Measurements from ENCODE around the gene ZFHX2.
"Not testable (repeated sequence)": the region's sequence is repeated elsewhere in the genome, so short reads cannot be mapped to it uniquely, and the experiment has no call there.

The ZFHX2 gene

DNA sequence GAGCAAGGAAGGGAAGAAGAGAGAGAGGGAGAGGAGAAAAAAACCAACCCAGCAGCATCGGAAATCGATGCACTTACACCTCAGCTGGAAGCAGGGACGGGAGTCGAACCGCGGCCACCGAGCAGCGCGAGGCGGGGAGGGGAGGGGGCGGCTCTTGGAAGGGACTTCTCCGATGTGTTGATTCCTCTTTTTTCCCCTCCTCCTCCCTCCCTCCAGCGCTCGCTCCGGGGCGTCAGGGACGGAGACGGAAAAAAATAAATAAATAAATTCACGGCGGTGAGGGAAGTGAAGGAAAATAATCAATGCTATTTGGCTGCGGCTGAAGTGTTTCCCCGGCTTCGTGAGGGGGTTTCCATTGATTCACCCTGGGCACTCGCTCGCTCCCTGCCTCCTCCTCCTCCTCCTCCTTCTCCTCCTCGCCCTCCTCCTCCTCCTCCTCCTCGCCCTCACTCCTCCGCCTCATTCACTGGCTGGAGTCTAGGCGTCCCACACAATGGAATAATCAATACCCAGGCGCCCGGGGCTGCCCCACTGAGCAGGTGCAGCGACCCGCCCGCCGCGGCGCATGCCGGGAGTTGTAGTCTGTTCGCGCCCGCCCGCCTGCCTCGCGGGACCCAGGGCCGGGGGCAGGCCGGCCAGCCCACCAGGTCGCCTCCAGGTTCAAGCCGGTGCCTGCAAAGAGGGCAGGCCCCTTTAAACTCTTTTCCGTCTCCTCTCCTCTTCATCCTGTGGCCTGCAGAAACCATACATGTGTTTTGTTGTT is at the start of gene ZFHX2:
Gene ZFHX2, minus strand, starts transcription at position 500 of the 763 bp plus-strand sequence. CDS start 16,440 bp downstream, outside the sequence.
- peak; percentile 79 for DNase-seq

DNA sequence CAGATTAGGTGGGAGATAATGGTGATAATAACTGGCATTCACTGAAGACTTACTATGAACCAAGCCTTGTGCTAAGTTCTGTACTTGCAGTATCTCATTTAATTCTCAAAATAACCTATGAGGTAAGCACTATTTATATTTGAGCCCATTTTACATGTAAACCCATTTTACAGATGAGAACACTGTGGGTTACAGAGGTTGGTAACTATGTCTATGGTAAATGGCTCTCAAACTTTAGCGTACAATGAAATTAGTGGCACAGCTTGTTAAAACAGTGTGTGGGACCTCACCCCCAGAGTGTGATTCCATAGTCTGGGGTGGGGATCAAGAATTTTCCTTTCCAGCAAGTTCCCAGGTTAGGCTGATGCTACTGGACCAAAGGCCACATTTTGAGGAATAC is 49.2 kb upstream of the ZFHX2 start:
- no peak for DNase-seq

DNA sequence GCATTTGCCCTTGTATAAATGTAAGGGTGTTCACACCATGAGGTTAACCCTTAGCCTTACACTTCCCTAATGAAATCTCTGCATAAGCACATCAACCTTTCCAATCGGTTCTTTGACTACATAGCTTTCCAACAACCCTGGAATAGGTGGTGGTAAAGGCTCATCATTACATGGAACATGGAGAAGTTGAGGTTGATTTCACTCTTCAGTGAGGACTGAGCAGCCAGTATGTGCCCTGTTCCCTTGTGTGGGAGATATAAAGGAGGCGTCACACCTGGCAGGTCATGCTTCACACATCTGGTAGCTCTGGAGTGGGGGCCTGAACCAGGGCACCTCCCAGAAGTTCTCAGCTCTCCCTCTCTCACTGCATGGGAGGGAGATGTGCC is 48.8 kb upstream of the ZFHX2 start:
- no peak for DNase-seq

DNA sequence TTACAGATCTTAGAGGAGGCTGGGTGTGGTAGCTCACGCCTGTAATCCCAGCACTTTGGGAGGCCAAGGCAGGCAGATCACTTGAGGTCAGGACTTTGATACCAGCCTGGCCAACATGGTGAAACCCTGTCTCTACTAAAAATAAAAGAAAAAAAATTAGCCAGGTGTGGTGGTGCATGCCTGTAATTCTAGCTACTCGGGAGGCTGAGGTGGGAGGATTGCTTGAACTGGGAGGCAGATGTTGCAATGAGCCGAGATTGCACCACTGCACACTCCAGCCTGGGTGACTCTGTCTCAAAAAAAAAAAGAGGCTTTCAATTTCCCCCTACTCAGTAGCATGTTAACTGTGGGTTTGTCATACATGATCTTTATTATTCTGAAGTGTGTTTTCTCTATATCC is 42.6 kb upstream of the ZFHX2 start:
- not testable (repeated sequence) for DNase-seq

DNA sequence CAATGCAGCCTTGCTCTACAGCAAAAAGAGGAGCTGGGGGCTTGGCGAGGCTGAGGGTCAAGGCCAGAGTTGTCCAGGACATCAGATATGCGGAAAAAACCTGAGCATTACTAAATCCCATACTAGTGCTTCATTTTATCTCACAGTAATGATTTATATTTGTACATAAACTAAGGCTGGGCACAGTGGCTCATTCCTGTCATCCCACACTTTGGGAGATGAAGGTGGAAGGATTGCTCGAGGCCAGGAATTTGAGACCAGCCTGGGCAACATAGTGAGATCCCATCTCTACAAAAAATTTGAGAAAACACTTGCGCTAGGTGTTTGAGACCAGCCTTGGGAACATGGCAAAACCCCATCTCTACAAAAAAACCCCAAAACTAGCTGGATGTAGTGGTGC is 38.6 kb upstream of the ZFHX2 start:
- DNase-seq, result no peak

DNA sequence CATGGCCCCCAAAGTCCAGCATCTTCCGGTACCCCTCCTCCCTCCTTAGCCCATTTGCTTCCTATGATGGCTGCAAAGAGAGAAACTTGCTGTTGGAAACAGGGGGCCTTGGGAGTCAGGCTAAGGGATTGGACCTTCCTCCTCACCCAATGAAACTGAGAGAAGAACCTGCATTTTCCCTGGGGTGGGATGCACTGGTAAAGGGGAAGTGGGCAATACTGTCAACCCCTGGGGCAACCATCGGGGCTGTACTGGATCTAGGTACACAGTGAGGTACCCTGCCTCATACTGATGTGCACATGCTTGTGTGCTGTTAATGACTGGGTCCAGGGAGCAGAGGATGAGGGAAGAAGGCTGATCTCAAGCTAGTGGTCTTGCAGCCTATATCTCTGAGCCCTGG is 38.0 kb upstream of the ZFHX2 start:
- DNase-seq, result no peak

DNA sequence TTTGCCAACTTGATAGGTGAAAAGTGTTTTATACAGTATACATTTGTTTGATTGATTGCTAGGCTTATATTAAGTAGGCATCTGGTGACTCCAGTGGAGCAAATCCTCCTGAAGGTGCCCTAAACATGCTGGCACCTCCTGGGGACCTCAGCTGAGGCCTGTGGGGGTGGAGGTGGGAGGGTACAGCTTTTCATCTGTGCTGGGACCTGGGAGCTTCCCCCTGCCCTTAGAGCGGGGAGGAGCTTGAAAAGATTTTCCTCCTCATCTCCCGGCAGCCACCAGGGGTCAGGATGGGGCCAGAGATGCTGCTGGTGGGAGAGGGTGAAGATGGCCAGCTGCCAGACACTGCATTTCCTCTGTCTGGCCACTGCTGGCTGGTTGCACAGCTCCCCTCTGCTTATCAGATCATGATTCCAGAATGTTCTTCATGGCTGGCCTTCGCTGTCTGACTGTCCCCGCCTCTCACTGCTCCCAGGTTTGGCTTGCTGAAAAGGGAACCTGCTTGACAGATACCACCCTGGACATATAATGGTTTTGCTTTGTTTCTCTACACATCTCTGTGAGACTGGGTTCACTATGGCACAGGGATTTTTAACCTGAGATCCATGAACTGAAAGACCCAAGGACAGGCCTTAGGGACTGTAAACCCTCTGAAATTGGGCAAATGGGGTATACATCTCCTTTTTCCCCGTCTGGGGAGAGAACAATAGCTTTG is 37.5 kb upstream of the ZFHX2 start:
- peak; percentile 84 for DNase-seq

DNA sequence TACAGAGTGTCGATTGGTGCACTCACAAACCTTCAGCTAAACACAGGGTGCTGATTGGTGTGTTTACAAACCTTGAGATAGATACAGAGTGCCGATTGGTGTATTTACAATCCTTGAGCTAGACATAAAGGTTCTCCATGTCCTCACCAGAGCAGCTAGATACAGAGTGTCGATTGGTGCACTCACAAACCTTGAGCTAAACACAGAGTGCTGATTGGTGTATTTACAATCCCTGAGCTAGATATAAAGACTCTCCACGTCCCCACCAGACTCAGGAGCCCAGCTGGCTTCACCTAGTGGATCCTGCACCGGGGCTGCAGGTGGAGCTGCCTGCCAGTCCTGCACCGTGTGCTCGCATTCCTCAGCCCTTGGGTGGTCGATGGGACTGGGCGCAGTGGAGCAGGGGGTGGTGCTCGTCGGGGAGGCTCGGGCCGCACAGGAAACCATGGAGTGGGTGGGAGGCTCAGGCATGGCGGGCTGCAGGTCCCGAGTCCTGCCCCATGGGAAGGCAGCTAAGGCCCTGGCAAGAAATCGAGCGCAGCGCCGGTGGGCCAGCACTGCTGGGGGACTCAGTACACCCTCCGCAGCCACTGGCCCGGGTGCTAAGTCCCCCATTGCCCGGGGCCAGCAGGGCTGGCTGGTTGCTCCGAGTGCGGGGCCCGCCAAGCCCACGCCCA is 33.1 kb upstream of the ZFHX2 start:
- DNase-seq, result not testable (repeated sequence)

DNA sequence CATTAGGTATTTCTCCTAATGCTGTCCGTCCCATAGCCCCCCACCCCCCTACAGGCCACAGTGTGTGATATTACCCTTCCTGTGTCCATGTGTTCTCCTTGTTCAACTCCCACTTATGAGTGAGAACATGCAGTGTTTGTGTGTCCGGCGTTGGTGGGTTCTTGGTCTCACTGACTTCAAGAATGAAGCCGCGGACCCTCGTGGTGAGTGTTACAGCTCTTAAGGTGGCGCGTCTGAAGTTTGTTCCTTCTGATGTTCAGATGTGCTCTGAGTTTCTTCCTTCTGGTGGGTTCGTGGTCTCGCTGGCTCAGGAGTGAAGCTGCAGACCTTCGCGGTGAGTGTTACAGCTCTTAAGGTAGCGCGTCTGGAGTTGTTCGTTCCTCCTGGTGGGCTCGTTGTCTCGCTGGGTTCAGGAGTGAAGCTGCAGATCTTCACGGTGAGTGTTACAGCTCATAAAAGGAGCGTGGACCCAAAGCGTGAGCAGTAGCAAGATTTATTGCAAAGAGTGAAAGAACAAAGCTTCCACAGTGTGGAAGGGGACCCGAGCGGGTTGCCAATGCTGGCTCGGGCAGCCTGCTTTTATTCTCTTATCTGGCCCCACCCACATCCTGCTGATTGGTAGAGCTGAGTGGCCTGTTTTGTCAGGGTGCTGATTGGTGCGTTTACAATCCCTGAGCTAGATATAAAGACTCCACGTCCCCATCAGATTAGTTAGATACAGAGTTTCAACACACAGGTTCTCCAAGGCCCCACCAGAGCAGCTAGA is 32.4 kb upstream of the ZFHX2 start:
- DNase-seq, result not testable (repeated sequence)

DNA sequence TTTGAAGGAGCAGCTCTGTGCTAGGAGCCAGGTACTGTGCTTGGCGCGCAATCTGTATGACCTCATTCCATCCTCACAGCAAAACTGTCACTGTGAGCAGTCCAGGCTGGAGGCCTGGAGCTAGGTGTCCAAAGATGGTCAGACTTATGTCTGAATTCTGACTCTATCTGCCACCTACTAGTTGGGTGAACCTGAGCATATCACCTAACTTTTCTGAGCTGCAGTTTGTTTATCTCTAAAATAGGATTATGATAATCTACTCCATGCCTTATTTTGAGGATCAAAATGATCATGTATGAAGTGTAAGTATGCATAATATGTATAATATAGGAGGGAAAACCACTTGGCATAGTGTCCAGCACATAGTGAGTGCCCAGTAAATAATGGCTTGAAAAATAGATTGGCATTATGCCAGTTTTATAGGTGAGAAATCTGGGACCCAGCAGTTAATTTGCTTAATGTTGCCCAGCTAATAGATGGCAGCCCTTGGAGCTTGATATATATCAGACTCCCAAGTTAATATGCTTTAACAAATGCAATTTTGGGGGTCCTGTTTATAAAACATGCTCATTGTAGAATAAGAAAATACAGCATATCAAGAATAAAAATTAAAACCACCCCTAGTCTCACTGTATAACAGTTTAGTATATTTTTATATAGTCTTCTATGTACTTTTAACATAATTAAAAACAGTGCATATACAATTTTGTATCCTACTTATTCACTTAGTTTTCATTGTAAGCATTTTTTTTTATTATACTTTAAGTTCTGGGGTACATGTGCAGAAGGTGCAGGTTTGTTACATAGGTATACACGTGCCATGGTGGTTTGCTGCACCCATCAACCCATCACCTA is 31.6 kb upstream of the ZFHX2 start:
- DNase-seq, result no peak

DNA sequence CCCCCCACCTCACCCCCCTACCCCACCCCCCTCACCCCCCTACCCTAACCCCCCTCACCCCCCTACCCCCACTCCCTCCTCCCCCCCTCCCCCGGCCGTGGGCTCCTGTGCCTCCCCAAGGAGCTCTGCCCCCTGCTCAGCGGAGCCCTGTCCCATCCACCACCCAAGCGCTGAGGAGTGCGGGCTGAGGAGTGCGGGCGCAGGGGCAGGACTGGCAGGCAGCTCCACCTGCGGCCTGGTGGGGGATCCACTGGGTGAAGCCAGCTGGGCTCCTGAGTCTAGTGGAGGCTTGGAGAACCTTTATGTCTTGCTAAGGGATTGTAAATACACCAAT is 29.4 kb upstream of the ZFHX2 start:
- no peak for DNase-seq

DNA sequence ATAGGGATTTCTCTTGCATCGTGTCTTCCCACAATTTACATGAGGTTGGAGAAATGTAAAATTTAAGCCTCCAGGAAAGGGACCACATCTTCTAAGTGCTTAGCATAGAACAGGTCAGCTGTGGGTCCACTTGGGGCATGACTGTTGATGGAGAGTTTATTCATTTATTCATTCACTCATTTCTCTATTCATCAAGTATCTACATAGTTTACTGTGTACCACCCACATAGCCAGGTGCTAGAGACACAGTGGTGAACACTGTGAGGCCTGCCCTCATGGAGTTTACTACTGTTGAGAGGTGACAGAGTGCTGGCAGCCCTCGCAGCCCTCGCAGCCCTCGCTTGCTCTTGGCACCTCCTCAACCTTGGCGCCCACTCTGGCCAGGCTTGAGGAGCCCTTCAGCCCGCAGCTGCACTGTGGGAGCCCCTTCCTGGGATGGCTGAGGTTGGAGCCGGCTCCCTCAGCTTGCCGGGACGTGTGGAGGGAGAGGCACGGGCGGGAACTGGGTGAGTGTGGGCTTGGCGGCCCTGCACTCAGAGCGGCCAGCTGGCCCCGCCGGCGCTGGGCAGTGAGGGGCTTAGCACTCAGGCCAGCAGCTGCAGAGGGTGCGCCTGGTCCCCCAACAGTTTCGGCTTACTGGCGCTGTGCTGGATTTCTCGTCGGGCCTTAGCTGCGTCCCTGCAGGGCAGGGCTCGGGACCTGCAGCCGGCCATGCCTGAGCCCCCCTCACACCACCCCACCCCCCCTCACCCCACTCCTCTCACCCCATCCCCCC is 28.8 kb upstream of the ZFHX2 start:
- DNase-seq, result no peak

DNA sequence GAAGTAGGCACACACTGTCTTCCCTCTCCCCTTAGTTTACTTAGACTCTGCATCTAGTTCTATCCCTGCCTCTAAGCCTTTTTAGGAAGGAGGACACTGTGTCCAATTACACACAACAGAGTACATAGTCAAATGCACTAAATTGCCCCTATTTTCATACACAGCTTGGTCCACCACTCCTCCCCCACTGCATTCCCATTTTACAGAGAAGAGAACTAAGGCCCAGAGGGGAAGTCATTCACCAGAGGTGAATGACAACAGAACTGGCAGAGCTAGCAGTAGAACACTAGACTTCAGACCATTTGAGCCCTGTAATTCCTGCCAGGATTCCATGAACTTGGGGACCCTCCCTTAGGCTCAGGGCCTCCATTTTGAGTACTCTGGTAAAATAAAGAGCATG is 28.2 kb upstream of the ZFHX2 start:
- no peak for DNase-seq

DNA sequence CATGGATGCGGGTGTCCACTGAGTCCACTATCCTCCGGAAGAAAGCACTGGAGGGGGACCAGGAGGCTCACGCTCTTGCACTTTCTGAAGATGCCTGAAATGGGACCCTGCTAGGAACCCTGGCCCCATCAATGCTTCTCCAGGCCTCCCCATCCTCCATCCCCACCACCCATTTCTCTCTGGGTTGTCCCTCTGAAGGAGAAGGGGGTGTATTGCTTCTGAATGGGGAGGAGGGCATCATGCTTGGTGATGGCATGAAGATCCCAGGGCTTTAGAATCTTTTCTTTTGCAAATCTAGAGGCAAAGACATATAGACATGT is 27.7 kb upstream of the ZFHX2 start:
- no peak for DNase-seq

DNA sequence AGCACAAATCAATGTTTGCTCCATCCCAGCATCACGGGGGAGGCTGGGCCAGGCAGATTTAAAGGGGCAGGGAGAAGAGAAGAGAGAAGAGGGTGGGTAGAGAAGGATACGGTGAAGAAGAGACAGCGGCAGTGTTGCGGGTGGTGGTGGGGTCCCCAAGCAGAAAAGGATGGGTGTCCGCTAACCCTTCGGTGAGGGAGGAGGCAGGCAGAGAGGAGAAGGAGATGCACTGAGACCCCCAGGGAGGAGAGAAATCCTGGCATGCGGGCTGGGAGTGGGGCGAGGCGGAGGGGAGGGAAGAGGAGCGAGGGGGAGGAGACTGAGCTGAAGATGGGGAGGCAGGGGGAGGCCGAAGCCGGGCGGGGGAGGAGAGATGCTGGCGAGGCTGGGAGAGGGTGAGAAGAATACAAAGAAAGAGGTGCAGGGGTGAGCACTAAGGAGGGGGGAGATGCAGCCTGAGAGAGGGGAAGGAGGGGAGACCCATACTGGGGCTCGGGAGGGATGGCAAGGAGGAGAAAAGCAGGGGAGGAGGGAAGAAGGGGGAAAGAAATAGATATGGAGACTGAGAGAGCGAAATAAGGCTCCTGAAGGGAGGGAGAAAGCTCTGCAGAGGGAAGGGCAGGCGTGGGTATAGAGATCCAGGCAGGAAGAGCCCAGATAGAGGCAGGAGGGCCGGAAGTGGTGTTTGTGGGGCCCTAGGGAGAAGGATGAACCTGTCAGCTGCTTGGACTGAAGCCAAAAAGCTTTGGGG is 27.2 kb upstream of the ZFHX2 start, which contains the start of gene JPH4:
Gene JPH4, minus strand, starts transcription at position 231 of the 751 bp plus-strand sequence. CDS start 1,337 bp downstream, outside the sequence.
- DNase-seq, result no peak

DNA sequence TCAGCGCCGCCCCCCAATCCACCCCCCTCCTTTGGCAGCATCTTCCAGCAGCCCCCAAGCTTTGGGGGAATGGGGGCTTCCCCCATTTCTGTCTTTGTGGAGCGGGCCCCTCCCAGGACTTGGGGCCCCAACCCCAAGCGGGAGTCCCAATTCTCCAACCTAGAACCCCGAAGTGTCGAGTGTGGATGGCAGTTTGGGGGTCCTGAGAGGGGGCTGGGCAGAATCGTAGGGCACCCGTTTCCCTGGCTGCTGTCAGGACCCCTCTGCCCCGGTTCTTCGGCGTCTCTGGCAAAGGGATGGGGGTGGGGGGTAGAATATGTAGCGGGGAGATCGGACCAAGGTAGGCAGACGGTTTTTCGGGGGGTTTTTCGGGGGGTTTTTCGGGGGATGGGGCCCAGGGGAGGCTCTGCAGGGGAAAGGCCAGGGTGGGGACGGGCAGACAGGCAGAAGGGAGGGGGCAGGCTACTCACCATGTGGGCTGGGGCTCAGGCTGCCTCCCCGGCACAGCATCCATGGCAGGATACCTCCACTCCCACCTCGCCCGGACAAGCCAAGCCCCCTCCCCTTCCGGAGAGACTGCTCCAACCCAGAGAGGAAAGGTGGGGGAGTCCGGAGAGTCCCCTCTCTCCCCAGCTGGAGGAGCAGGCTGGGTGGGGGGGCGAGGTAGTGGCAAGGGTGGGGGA is 26.3 kb upstream of the ZFHX2 start:
- DNase-seq, result no peak

DNA sequence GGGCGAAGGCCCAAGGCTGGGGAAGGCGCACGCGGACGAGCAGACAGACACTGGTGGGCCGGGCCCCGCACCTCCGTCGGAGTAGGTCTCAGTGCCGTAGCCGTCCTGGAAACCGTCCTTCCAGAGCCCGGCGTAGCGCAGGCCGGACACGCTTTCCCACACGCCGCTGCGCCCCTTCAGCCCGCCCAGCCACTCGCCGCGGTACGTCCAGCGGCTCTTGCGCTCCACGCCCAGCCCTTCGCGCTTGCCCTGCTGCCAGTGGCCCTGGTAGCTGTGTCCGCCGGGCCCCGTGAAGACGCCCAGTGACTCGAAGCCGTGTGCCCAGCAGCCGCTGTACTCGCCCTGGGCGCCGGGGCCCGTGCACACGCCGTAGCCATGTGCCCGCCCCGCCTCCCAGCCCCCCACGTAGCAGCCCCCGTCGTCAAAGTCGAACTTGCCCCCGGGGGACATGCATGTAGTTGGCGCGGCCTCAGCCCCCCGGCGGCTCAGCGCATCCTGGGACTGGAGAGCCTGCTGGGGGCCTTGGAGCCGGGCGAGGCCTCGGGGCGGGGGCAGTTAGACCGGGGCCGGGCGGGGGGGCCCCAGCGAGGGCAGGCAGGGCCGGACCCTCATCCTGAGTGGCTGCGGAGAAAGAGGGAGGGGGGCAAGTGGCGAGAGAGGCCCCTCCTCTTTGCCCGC is 25.6 kb upstream of the ZFHX2 start:
- no peak for DNase-seq

DNA sequence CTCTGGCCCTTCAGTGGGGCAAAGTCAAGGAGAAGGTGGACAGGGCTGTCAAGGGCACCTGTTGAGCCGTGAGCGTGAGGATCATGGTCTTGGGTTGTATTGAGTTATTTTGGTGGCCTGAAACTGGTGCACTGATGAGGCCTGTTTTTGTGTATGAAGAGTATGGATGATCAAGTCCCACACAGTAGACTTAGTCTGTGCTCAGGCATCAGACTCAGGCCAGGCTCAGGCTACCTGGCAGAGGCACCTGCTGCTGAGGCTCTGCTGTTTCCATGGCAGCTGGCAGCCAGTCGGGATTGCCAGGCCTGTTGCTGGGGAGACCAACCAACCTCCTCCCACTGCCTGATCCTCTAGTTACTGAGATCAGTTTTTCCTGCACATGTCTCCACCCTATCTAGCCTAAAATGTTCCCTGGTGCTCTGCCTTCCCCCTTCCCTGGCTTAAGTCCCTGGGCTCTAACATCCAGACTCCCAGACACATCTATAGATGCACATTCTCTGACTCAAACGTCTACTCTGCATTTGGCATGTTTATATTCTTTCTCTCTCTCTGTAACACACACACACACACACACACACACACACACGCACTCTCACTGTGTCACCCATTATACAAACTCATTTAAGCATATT is 21.9 kb upstream of the ZFHX2 start:
- DNase-seq, result no peak

DNA sequence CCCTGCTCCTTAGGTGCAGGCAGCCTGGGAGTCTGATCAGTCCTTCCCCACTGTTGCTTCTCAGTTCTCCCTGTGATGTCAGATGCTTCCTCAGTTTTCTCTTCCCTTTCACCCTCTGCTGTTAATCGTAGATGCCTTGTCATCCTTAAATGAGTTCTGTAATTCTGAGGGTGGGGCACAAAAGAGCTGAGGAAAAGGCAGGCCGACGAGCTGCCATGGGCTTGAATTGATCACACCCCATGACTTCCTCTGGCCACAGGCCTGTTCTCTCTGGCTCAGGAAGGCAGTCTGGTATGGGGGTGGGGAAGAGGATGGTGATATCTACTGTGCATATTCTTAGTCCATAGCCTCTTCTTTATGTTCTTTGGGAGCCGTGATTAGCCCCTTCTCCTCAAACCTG is 21.3 kb upstream of the ZFHX2 start:
- no peak for DNase-seq
